ENCODE measurements around the gene UMODL1.

UMODL1 gene

GRCh38 chr21:42122398-42122797, 51.3 kb downstream of the UMODL1 start:
- Histone ChIP-seq H3K9ac (ENCODE audit: low read length) (no peak overlapping the region), H3K4me3 (ENCODE audit: low read depth in 1 of 2, low read length in 2 of 2) (no peak overlapping the region), H3K4me1 (ENCODE audit: insufficient read depth, low read length) (peaks cover under 1% of the 10 kb centered on the region), H3K27ac (ENCODE audit: low read depth, low read length) (no peak overlapping the region), H3K9me3 (ENCODE audit: low read length) (no peaks in the 10 kb centered on the region), H3K27me3 (ENCODE audit: control insufficient read depth in 1 of 2, insufficient read depth in 2 of 2, low read length in 2 of 2) (peaks cover 0 to 49% of the 10 kb centered on the region in 2 donors), H3K36me3 (ENCODE audit: insufficient read depth, low read length) (no peaks in the 10 kb centered on the region)

GRCh38 chr21:42122808-42123207, 51.7 kb downstream of the UMODL1 start:
- peaks cover 0 to 49% of the 10 kb centered on the region in 2 donors for H3K27me3 ChIP-seq (ENCODE audit: control insufficient read depth in 1 of 2, insufficient read depth in 2 of 2, low read length in 2 of 2)

GRCh38 chr21:42123219-42123908, 52.2 kb downstream of the UMODL1 start:
- Histone ChIP-seq H3K9ac (ENCODE audit: low read length) (no peak overlapping the region), H3K27me3 (ENCODE audit: control insufficient read depth in 1 of 2, insufficient read depth in 2 of 2, low read length in 2 of 2) (peaks cover 0 to 44% of the 10 kb centered on the region in 2 donors), H3K36me3 (ENCODE audit: insufficient read depth, low read length) (no peaks in the 10 kb centered on the region), H3K9me3 (ENCODE audit: low read length) (no peaks in the 10 kb centered on the region), H3K4me1 (ENCODE audit: insufficient read depth, low read length) (no peaks in the 10 kb centered on the region), H3K27ac (ENCODE audit: low read depth, low read length) (no peak overlapping the region), H3K4me3 (ENCODE audit: low read depth in 1 of 2, low read length in 2 of 2) (no peak overlapping the region)

More at GRCh38 chr21:42122808-42123207, 51.7 kb downstream of the UMODL1 start:
- Histone ChIP-seq H3K36me3 (ENCODE audit: insufficient read depth, low read length) (no peaks in the 10 kb centered on the region), H3K9me3 (ENCODE audit: low read length) (no peaks in the 10 kb centered on the region), H3K4me3 (ENCODE audit: low read depth in 1 of 2, low read length in 2 of 2) (no peak overlapping the region), H3K9ac (ENCODE audit: low read length) (no peak overlapping the region), H3K27ac (ENCODE audit: low read depth, low read length) (no peak overlapping the region), H3K4me1 (ENCODE audit: insufficient read depth, low read length) (no peaks in the 10 kb centered on the region)

GRCh38 chr21:42124081-42124480, 53.0 kb downstream of the UMODL1 start:
- no peaks in the 10 kb centered on the region for H3K4me1 ChIP-seq (ENCODE audit: insufficient read depth, low read length)
- H3K9ac ChIP-seq (ENCODE audit: low read length): no peak overlapping the region
- no peaks in the 10 kb centered on the region for H3K9me3 ChIP-seq (ENCODE audit: low read length)
- no peak overlapping the region for H3K27ac ChIP-seq (ENCODE audit: low read depth, low read length)
- peaks cover 0 to 37% of the 10 kb centered on the region in 2 donors for H3K27me3 ChIP-seq (ENCODE audit: control insufficient read depth in 1 of 2, insufficient read depth in 2 of 2, low read length in 2 of 2)
- no peaks in the 10 kb centered on the region for H3K36me3 ChIP-seq (ENCODE audit: insufficient read depth, low read length)
- no peak overlapping the region for H3K4me3 ChIP-seq (ENCODE audit: low read depth in 1 of 2, low read length in 2 of 2)

GRCh38 chr21:42124826-42125570, 53.9 kb downstream of the UMODL1 start:
- H3K4me1 ChIP-seq (ENCODE audit: insufficient read depth, low read length): no peaks in the 10 kb centered on the region
- H3K9ac ChIP-seq (ENCODE audit: low read length): no peak overlapping the region
- no peak overlapping the region for H3K27ac ChIP-seq (ENCODE audit: low read depth, low read length)
- H3K36me3 ChIP-seq (ENCODE audit: insufficient read depth, low read length): no peaks in the 10 kb centered on the region
- H3K27me3 ChIP-seq (ENCODE audit: control insufficient read depth in 1 of 2, insufficient read depth in 2 of 2, low read length in 2 of 2): peaks cover 0 to 31% of the 10 kb centered on the region in 2 donors
- no peaks in the 10 kb centered on the region for H3K9me3 ChIP-seq (ENCODE audit: low read length)
- H3K4me3 ChIP-seq (ENCODE audit: low read depth in 1 of 2, low read length in 2 of 2): no peak overlapping the region

GRCh38 chr21:42125571-42126544, 54.7 kb downstream of the UMODL1 start:
- Histone ChIP-seq H3K36me3 (ENCODE audit: insufficient read depth, low read length) (no peaks in the 10 kb centered on the region), H3K4me3 (ENCODE audit: low read depth in 1 of 2, low read length in 2 of 2) (no peak overlapping the region), H3K27ac (ENCODE audit: low read depth, low read length) (no peak overlapping the region), H3K9ac (ENCODE audit: low read length) (no peak overlapping the region), H3K4me1 (ENCODE audit: insufficient read depth, low read length) (no peaks in the 10 kb centered on the region), H3K27me3 (ENCODE audit: control insufficient read depth in 1 of 2, insufficient read depth in 2 of 2, low read length in 2 of 2) (peaks cover 0 to 31% of the 10 kb centered on the region in 2 donors), H3K9me3 (ENCODE audit: low read length) (no peaks in the 10 kb centered on the region)

GRCh38 chr21:42127164-42128150, 56.3 kb downstream of the UMODL1 start:
- H3K9ac ChIP-seq (ENCODE audit: low read length): no peak overlapping the region
- no peaks in the 10 kb centered on the region for H3K9me3 ChIP-seq (ENCODE audit: low read length)

GRCh38 chr21:42129300-42130266, 58.5 kb downstream of the UMODL1 start:
- no peaks in the 10 kb centered on the region for H3K36me3 ChIP-seq (ENCODE audit: insufficient read depth, low read length)
- H3K4me1 ChIP-seq (ENCODE audit: insufficient read depth, low read length): no peaks in the 10 kb centered on the region
- no peaks in the 10 kb centered on the region for H3K9me3 ChIP-seq (ENCODE audit: low read length)
- no peak overlapping the region for H3K27ac ChIP-seq (ENCODE audit: low read depth, low read length)
- H3K27me3 ChIP-seq (ENCODE audit: control insufficient read depth in 1 of 2, insufficient read depth in 2 of 2, low read length in 2 of 2): peaks cover 0 to 22% of the 10 kb centered on the region in 2 donors
- H3K4me3 ChIP-seq (ENCODE audit: low read depth in 1 of 2, low read length in 2 of 2): no peak overlapping the region
- H3K9ac ChIP-seq (ENCODE audit: low read length): no peak overlapping the region

More at GRCh38 chr21:42127164-42128150, 56.3 kb downstream of the UMODL1 start:
- no peaks in the 10 kb centered on the region for H3K36me3 ChIP-seq (ENCODE audit: insufficient read depth, low read length)
- H3K27ac ChIP-seq (ENCODE audit: low read depth, low read length): no peak overlapping the region
- H3K4me1 ChIP-seq (ENCODE audit: insufficient read depth, low read length): no peaks in the 10 kb centered on the region
- peaks cover 0 to 31% of the 10 kb centered on the region in 2 donors for H3K27me3 ChIP-seq (ENCODE audit: control insufficient read depth in 1 of 2, insufficient read depth in 2 of 2, low read length in 2 of 2)
- no peak overlapping the region for H3K4me3 ChIP-seq (ENCODE audit: low read depth in 1 of 2, low read length in 2 of 2)

- H3K9me3 ChIP-seq (ENCODE audit: low read length): no peaks in the 10 kb centered on the region
- H3K36me3 ChIP-seq (ENCODE audit: insufficient read depth, low read length): no peaks in the 10 kb centered on the region
- H3K9ac ChIP-seq (ENCODE audit: low read length): no peak overlapping the region
- H3K4me3 ChIP-seq (ENCODE audit: low read depth in 1 of 2, low read length in 2 of 2): no peak overlapping the region
- no peak overlapping the region for H3K27ac ChIP-seq (ENCODE audit: low read depth, low read length)
- H3K4me1 ChIP-seq (ENCODE audit: insufficient read depth, low read length): no peaks in the 10 kb centered on the region
- peaks cover 0 to 14% of the 10 kb centered on the region in 2 donors for H3K27me3 ChIP-seq (ENCODE audit: control insufficient read depth in 1 of 2, insufficient read depth in 2 of 2, low read length in 2 of 2)
These were observed 59.3 kb downstream of the UMODL1 start for GRCh38 chr21:42130441-42130840.
